GM23338 (cell line): Measurements from ENCODE around the gene ASS1. TPM values are rescaled to one million over a fixed set of nuclear protein-coding genes. Genes with fewer than 3 reads are reported as not detected.

Experiments
- ATAC-seq: fragments of 200-7000 bp; cut with Tn5 transposase; 3 replicates; pipeline ENCODE4 v1.9.1; 2020
- DNase-seq: peaks from one replicate; pipeline ENCODE4 v3.0.0-alpha.2; 2015; ENCODE audit warnings: low spot score
- H2AFZ ChIP-seq: fragments of 200-600 bp; sonication (generic); 2 replicates; pipeline ENCODE4 v1.8.0; 2016; ENCODE audit warnings: antibody characterized with exemption, mild to moderate bottlenecking, moderate library complexity
- H3F3A ChIP-seq: fragments of 200-600 bp; sonication (generic); replicated peaks from 2 replicates; pipeline ENCODE4 v1.8.0; 2017; ENCODE audit warnings: antibody characterized with exemption, mixed run types, low read depth
- H3K27ac ChIP-seq: fragments of 200-600 bp; sonication (generic); 2 replicates; pipeline ENCODE4 v1.6.1; 2016; ENCODE audit warnings: low read depth
- H3K27me3 ChIP-seq: fragments of 200-600 bp; sonication (generic); 2 replicates; pipeline ENCODE4 v1.8.0; 2016; ENCODE audit warnings: mild to moderate bottlenecking, mixed run types, moderate library complexity; ENCODE audit not compliant: insufficient read depth
- H3K36me3 ChIP-seq: fragments of 200-600 bp; sonication (generic); 2 replicates; pipeline ENCODE4 v1.8.0; 2016; ENCODE audit warnings: mild to moderate bottlenecking; ENCODE audit not compliant: insufficient read depth
- H3K4me1 ChIP-seq: fragments of 200-600 bp; sonication (generic); 2 replicates; pipeline ENCODE4 v1.8.0; 2016; ENCODE audit warnings: mild to moderate bottlenecking, moderate library complexity; ENCODE audit not compliant: insufficient read depth
- H3K4me2 ChIP-seq: fragments of 200-600 bp; sonication (generic); 2 replicates; pipeline ENCODE4 v1.7.1; 2017; ENCODE audit warnings: mixed run types
- H3K4me3 ChIP-seq: fragments of 200-600 bp; sonication (generic); 2 replicates; pipeline ENCODE4 v1.6.1; 2016; ENCODE audit warnings: mixed run types
- H3K79me2 ChIP-seq: fragments of 200-600 bp; sonication (generic); replicated peaks from 2 replicates; pipeline ENCODE4 v1.8.0; 2017; ENCODE audit warnings: mild to moderate bottlenecking; ENCODE audit not compliant: insufficient read depth
- H3K9me2 ChIP-seq: fragments of 200-600 bp; sonication (generic); 2 replicates; pipeline ENCODE4 v1.8.0; 2017; ENCODE audit not compliant: insufficient read depth
- H4K20me1 ChIP-seq: fragments of 200-600 bp; sonication (generic); replicated peaks from 2 replicates; pipeline ENCODE4 v1.8.0; 2017; ENCODE audit warnings: mild to moderate bottlenecking; ENCODE audit not compliant: insufficient read depth
- H3K27ac Mint-ChIP-seq: 2 replicates; pipeline ENCODE4 v1.8.0; 2020; ENCODE audit warnings: inconsistent platforms, mild to moderate bottlenecking, moderate library complexity, mixed read lengths
- H3K27me3 Mint-ChIP-seq: 3 replicates; pipeline ENCODE4 v1.8.0; 2022; ENCODE audit warnings: low read depth, mild to moderate bottlenecking, moderate library complexity, mixed read lengths, inconsistent platforms; ENCODE audit not compliant: insufficient read depth, poor library complexity
- H3K36me3 Mint-ChIP-seq: 3 replicates; pipeline ENCODE4 v1.8.0; 2021; ENCODE audit warnings: low read depth, mild to moderate bottlenecking, inconsistent platforms, moderate library complexity, mixed read lengths
- H3K4me1 Mint-ChIP-seq: 3 replicates; pipeline ENCODE4 v1.8.0; 2020; ENCODE audit warnings: mild to moderate bottlenecking, inconsistent platforms, mixed read lengths
- H3K4me3 Mint-ChIP-seq: 3 replicates; pipeline ENCODE4 v1.8.0; 2021; ENCODE audit warnings: moderate library complexity, mild to moderate bottlenecking, inconsistent platforms, mixed read lengths
- H3K9me3 Mint-ChIP-seq: 3 replicates; pipeline ENCODE4 v1.8.0; 2020; ENCODE audit warnings: moderate library complexity, mild to moderate bottlenecking, inconsistent platforms, mixed read lengths
- CREB1 ChIP-seq: fragments of 250-450 bp; sonication (Bioruptor Pico); IDR thresholded peaks from 2 replicates; pipeline ENCODE4 v1.5.0; 2020; ENCODE audit warnings: low read depth, mild to moderate bottlenecking, moderate library complexity
- CTCF ChIP-seq, 2 experiments: fragments of 200-600 bp in 1 of 2; sonication (generic) in 1 of 2; conservative IDR thresholded peaks; 2 replicates each; pipeline versions ENCODE4 v1.5.1 to v1.6.1; 2016 to 2017; ENCODE audit warnings: antibody characterized with exemption in 2 of 2, low read depth in 2 of 2, mild to moderate bottlenecking in 2 of 2, moderate library complexity in 1 of 2
- ETS1 ChIP-seq: IDR thresholded peaks from 2 replicates; pipeline ENCODE4 v1.6.1; 2016; ENCODE audit warnings: antibody characterized with exemption
- EZH2 ChIP-seq: fragments of 200-600 bp; sonication (generic); IDR thresholded peaks from one replicate; pipeline ENCODE4 v1.8.0; 2017; ENCODE audit warnings: antibody characterized with exemption, mild to moderate bottlenecking, low read depth; ENCODE audit not compliant: unreplicated experiment
- EZH2phosphoT487 ChIP-seq: fragments of 200-600 bp; sonication (generic); IDR thresholded peaks from one replicate; pipeline ENCODE4 v1.8.1; 2018; ENCODE audit warnings: antibody characterized with exemption; ENCODE audit not compliant: unreplicated experiment
- JUNB ChIP-seq: IDR thresholded peaks from one replicate; pipeline ENCODE4 v1.6.1; 2016; ENCODE audit warnings: antibody characterized with exemption; ENCODE audit not compliant: unreplicated experiment
- NANOG ChIP-seq: IDR thresholded peaks from 2 replicates; pipeline ENCODE4 v1.6.1; 2016; ENCODE audit warnings: antibody characterized with exemption, borderline replicate concordance
- POLR2AphosphoS5 ChIP-seq: IDR thresholded peaks from 2 replicates; pipeline ENCODE4 v1.6.1; 2016; ENCODE audit warnings: antibody characterized with exemption, low read depth
- REST ChIP-seq: IDR thresholded peaks from one replicate; pipeline ENCODE4 v1.6.1; 2018; ENCODE audit warnings: antibody characterized with exemption; ENCODE audit not compliant: unreplicated experiment
- STAT1 ChIP-seq: IDR thresholded peaks from one replicate; pipeline ENCODE4 v1.6.1; 2016; ENCODE audit warnings: antibody characterized with exemption; ENCODE audit not compliant: unreplicated experiment
- ZNF114 ChIP-seq: fragments of 250-450 bp; sonication (Bioruptor Pico); IDR thresholded peaks from 2 replicates; pipeline ENCODE4 v1.5.0; 2020; ENCODE audit warnings: mild to moderate bottlenecking, moderate library complexity
- ZNF331 ChIP-seq: fragments of 250-450 bp; sonication (Bioruptor Pico); IDR thresholded peaks from 2 replicates; pipeline ENCODE4 v1.5.0; 2020; ENCODE audit warnings: low read depth, mild to moderate bottlenecking, moderate library complexity
- ZNF462 ChIP-seq: fragments of 250-450 bp; sonication (Bioruptor Pico); IDR thresholded peaks from 2 replicates; pipeline ENCODE4 v1.5.0; 2020; ENCODE audit warnings: mild to moderate bottlenecking, moderate library complexity
- polyA plus RNA-seq: library from polyadenylated mRNA; unstranded; fragments of >200 nt; fragmentation: Nextera tagmentation; extraction: Ambion mirVana; gene quantifications from 2 replicates; pipeline ENCODE4 v1.2.1, GENCODE V29; 2016
- total RNA-seq: library from RNA; depleted of rRNA; stranded (reverse); fragments of >200 nt; shearing (Covaris generic); gene quantifications from 2 replicates; pipeline ENCODE4 v1.2.3, GENCODE V29; 2014

The ASS1 gene
- total and polyA plus RNA-seq, 2 experiments from 2014 or later: 65.8 to 103 TPM

GRCh38 chr9:130463763-130464745, 19.3 kb downstream of the ASS1 start:
- H3K9me3 Mint-ChIP-seq: no peaks in the 10 kb centered on the region
- ATAC-seq: no peak
- H3K27ac Mint-ChIP-seq: no peak overlapping the region
- H3K79me2 ChIP-seq: no peaks in the 10 kb centered on the region
- DNase-seq: no peak
- peaks cover 4% of the 10 kb centered on the region; the same call in 1 of the 2 replicates for H3K4me1 ChIP-seq
- no peak overlapping the region for H3K4me3 ChIP-seq
- peaks cover 13% of the 10 kb centered on the region for H3K4me1 Mint-ChIP-seq
- H3K9me2 ChIP-seq: no peaks in the 10 kb centered on the region
- H3K27me3 Mint-ChIP-seq: peaks cover 8% of the 10 kb centered on the region
- H3K4me3 Mint-ChIP-seq: no peak overlapping the region
- peaks cover 23% of the 10 kb centered on the region for H3K36me3 Mint-ChIP-seq
- H3F3A ChIP-seq: no peaks in the 10 kb centered on the region
- H3K36me3 ChIP-seq: no peaks in the 10 kb centered on the region
- no peak overlapping the region for H2AFZ ChIP-seq
- H3K27ac ChIP-seq: no peak overlapping the region
- TF ChIP-seq JUNB (no peak), NANOG (no peak), CREB1 (CRISPR knock-in tag) (no peak), ZNF114 (CRISPR knock-in tag) (no peak), STAT1 (no peak), ZNF462 (CRISPR knock-in tag) (no peak), EZH2phosphoT487 (no peak), CTCF (conservative IDR thresholded peaks at IDR 0.05; ENCODE audit: low read depth in 2 of 2) (no peak), REST (no peak), POLR2AphosphoS5 (no peak), ZNF331 (no peak), EZH2 (no peak), ETS1 (no peak)
- H3K4me2 ChIP-seq: no peak overlapping the region
- H3K27me3 ChIP-seq: no peaks in the 10 kb centered on the region
- no peaks in the 10 kb centered on the region for H4K20me1 ChIP-seq
